ENCODE data around the gene ANAPC2. TPM values are rescaled to one million over a fixed set of nuclear protein-coding genes. Genes with fewer than 3 reads are reported as not detected.

ANAPC2 gene
- total RNA-seq, 1 experiment from 2014 or later: 46.0 TPM

DNA sequence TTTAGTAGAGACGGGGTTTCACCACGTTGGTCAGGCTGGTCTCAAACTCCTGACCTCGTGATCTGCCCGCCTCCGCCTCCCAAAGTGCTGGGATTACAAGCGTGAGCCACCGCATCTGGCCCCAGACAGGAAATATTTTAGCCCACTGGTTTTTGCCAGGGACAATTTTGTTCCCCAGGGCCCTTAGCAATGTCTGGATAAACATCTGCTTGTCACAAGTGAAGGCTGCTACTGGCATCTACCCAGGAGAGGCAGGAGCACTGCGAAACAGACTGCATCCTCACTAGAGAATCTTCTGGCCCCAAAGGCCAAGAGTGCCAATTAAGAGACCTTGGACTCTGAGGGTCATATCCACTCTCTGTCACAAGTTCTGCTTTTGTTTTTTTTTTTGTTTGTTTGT, 14.6 kb upstream of the ANAPC2 start:
- no peaks in the 10 kb centered on the region for H3K27me3 ChIP-seq (ENCODE audit: control insufficient read depth, insufficient read depth, low read length)
- TF ChIP-seq SIN3A (IDR thresholded peaks at IDR 0.05; ENCODE audit: borderline replicate concordance, insufficient read depth, low read depth, low read length) (no peak), TCF7L2 (IDR thresholded peaks at IDR 0.05; ENCODE audit: low read depth, low read length) (no peak), CTCF (IDR thresholded peaks at IDR 0.05) (no peak), POLR2AphosphoS5 (IDR thresholded peaks at IDR 0.05; ENCODE audit: low read depth, low read length) (no peak)
- TF ChIP-seq, protein P1, sequence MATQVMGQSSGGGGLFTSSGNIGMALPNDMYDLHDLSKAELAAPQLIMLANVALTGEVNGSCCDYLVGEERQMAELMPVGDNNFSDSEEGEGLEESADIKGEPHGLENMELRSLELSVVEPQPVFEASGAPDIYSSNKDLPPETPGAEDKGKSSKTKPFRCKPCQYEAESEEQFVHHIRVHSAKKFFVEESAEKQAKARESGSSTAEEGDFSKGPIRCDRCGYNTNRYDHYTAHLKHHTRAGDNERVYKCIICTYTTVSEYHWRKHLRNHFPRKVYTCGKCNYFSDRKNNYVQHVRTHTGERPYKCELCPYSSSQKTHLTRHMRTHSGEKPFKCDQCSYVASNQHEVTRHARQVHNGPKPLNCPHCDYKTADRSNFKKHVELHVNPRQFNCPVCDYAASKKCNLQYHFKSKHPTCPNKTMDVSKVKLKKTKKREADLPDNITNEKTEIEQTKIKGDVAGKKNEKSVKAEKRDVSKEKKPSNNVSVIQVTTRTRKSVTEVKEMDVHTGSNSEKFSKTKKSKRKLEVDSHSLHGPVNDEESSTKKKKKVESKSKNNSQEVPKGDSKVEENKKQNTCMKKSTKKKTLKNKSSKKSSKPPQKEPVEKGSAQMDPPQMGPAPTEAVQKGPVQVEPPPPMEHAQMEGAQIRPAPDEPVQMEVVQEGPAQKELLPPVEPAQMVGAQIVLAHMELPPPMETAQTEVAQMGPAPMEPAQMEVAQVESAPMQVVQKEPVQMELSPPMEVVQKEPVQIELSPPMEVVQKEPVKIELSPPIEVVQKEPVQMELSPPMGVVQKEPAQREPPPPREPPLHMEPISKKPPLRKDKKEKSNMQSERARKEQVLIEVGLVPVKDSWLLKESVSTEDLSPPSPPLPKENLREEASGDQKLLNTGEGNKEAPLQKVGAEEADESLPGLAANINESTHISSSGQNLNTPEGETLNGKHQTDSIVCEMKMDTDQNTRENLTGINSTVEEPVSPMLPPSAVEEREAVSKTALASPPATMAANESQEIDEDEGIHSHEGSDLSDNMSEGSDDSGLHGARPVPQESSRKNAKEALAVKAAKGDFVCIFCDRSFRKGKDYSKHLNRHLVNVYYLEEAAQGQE (IDR thresholded peaks at IDR 0.05; ENCODE audit: insufficient read depth in 1 of 2, low read depth in 2 of 2, low read length in 1 of 2): no peak
- ATAC-seq: no peak
- ChIA-PET CTCF (interaction anchor here (0.6 to 1.0 kb wide), 3 partner anchors 14 to 871 kb away, joined by 3 to 20 read pairs (median 8); no protein-coding TSS in a partner anchor), POLR2A (no interaction called here)
- intact Hi-C loops (cut with micrococcal nuclease; ENCODE audit: unreplicated experiment): no loop called here
- no peak overlapping the region for H3K4me3 ChIP-seq (ENCODE audit: low read depth in 2 of 2, low read length in 2 of 2)
- in situ Hi-C loops (cut with HindIII; ENCODE audit: low pct_unique_long_range_greater_than_20kb, low sequenced_read_pairs): no loop called here
- H3K36me3 ChIP-seq (ENCODE audit: control insufficient read depth, insufficient read depth, low read length): peaks cover 2% of the 10 kb centered on the region; the same call in 1 of the 2 replicates
- H3K4me1 ChIP-seq (ENCODE audit: control insufficient read depth, insufficient read depth, low read length): peaks cover 27% of the 10 kb centered on the region
- DNase-seq (ENCODE audit: low read depth, low spot score): no peak
- BruUV-seq (replicated peaks): no TSS peak
- no peak overlapping the region for H3K27ac ChIP-seq (ENCODE audit: low read length)
- no peaks in the 10 kb centered on the region for H3K9me3 ChIP-seq (ENCODE audit: control insufficient read depth, insufficient read depth, low read depth, low read length)

DNA sequence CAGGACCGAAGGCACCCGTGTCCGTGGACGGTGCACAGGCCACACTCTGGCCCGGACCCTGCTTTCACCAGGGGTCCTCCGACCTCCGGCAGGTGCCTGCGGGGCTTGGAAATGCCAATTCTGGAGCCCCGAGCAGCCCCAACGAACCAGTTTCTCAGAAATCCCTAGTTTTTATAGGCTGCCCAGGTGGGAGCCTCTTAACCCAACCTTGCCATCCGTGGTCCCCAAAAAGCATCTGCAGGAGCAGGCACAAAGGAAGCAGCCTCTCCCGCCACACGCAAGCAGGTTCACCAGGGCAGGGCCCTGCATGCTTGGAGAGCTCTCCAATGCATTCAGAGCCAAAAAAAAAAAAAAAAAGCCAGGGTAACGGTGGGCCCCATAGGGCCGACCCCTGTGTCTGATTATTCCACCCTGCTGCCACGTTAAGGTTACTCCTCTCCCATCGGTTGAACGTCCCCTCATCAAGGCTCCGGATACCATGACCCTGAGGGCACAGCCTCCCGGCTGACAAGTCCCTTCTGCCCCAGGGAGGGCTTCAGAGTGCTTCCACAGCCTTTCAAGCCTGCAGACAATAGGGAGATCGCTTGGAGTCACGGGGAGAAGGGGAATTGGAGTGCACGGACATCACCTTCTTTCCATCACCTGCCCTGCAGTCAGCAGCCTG, 13.0 kb upstream of the ANAPC2 start:
- POLR2A ChIA-PET: interaction anchor here (0.5 to 0.8 kb wide), 2 partner anchors 11 to 87 kb away, joined by 4 read pairs; partner anchors contain the start of gene DPP7
- Histone ChIP-seq H3K4me3 (ENCODE audit: low read depth in 2 of 2, low read length in 2 of 2) (peak overlapping the region; percentile 60 to 63), H3K4me1 (ENCODE audit: control insufficient read depth, insufficient read depth, low read length) (peaks cover 32% of the 10 kb centered on the region), H3K36me3 (ENCODE audit: control insufficient read depth, insufficient read depth, low read length) (peaks cover 2% of the 10 kb centered on the region; the same call in 1 of the 2 replicates), H3K9me3 (ENCODE audit: control insufficient read depth, insufficient read depth, low read depth, low read length) (no peaks in the 10 kb centered on the region), H3K27me3 (ENCODE audit: control insufficient read depth, insufficient read depth, low read length) (no peaks in the 10 kb centered on the region), H3K27ac (ENCODE audit: low read length) (peak overlapping the region; percentile 65)
- no peak for TF ChIP-seq TCF7L2 (IDR thresholded peaks at IDR 0.05; ENCODE audit: low read depth, low read length)
- TF ChIP-seq SIN3A (IDR thresholded peaks at IDR 0.05; ENCODE audit: borderline replicate concordance, insufficient read depth, low read depth, low read length): no peak
- no peak for TF ChIP-seq POLR2AphosphoS5 (IDR thresholded peaks at IDR 0.05; ENCODE audit: low read depth, low read length)
- no peak for TF ChIP-seq CTCF (IDR thresholded peaks at IDR 0.05)
- TF ChIP-seq, protein P1 (IDR thresholded peaks at IDR 0.05; ENCODE audit: insufficient read depth in 1 of 2, low read depth in 2 of 2, low read length in 1 of 2): no peak
- no TSS peak for BruUV-seq (replicated peaks)
- no peak for DNase-seq (ENCODE audit: low read depth, low spot score)
- ATAC-seq: peak; percentile 4
- CTCF ChIA-PET: interaction anchor here (1.1 kb wide), 1 partner anchor 35 kb away, joined by 8 read pairs; no protein-coding TSS in a partner anchor
- intact Hi-C loops (cut with micrococcal nuclease; ENCODE audit: unreplicated experiment): no loop called here
- in situ Hi-C loops (cut with HindIII; ENCODE audit: low pct_unique_long_range_greater_than_20kb, low sequenced_read_pairs): no loop called here

Measured in Panc1 (cell line).